HEK293 (cell line): ENCODE data around the gene TBX5.

Experiments used
- CTCF ChIA-PET: fragments of 350-600 bp; formaldehyde crosslinking; extraction: SDS; loops from one replicate; lab custom pipeline; 2021; ENCODE audit warnings: antibody characterized with exemption; lab: Yijun Ruan, JAX
- POLR2A ChIA-PET: fragments of 300-600 bp; formaldehyde crosslinking; extraction: SDS; loops from one replicate; lab custom pipeline; 2020; ENCODE audit warnings: antibody characterized with exemption, inconsistent platforms; lab: Yijun Ruan, JAX
- H3K27ac ChIP-seq: fragments of 200-500 bp; sonication (Bioruptor generic); 2 replicates; pipeline ENCODE4 v1.5.1; 2014; ENCODE audit warnings: low read depth, low read length, control low read depth, inconsistent platforms; ENCODE audit errors: extremely low read depth
- H3K36me3 ChIP-seq, 2 experiments: fragments of 200-500 bp in 1 of 2; sonication (Bioruptor generic) in 1 of 2; 1 replicate in 1 of 2; 2 replicates in 1 of 2; pipeline ENCODE4 v1.5.1; 2014 to 2017; ENCODE audit warnings: inconsistent platforms in 2 of 2, low read length in 2 of 2; ENCODE audit not compliant: control insufficient read depth in 2 of 2, insufficient read depth in 1 of 2
- H3K4me1 ChIP-seq: fragments of 200-500 bp; sonication (Bioruptor generic); 2 replicates; pipeline ENCODE4 v1.5.1; 2014; ENCODE audit warnings: mild to moderate bottlenecking, low read length, inconsistent platforms; ENCODE audit not compliant: control insufficient read depth, insufficient read depth
- H3K4me3 ChIP-seq: 2 replicates; pipeline ENCODE4 v1.5.1; 2011; ENCODE audit warnings: low read depth, mild to moderate bottlenecking, control low read depth, low read length, moderate library complexity
- H3K9me3 ChIP-seq: fragments of 200-500 bp; sonication (Bioruptor generic); 2 replicates; pipeline ENCODE4 v1.5.1; 2014; ENCODE audit warnings: low read depth, low read length, inconsistent platforms; ENCODE audit not compliant: control insufficient read depth, insufficient read depth
- ATF2 ChIP-seq: fragments of 450-650 bp; formaldehyde crosslinking; IDR thresholded peaks from 2 replicates; pipeline ENCODE4 v1.5.1; 2016; ENCODE audit warnings: missing biosample characterization, missing genetic modification characterization, low read depth
- BCL6B ChIP-seq: fragments of 450-650 bp; formaldehyde crosslinking; IDR thresholded peaks from 2 replicates; pipeline ENCODE4 v1.5.1; 2017; ENCODE audit warnings: missing biosample characterization, missing genetic modification characterization
- EGR2 ChIP-seq: fragments of 450-650 bp; formaldehyde crosslinking; IDR thresholded peaks from 2 replicates; pipeline ENCODE4 v1.5.1; 2016; ENCODE audit warnings: low read depth, missing biosample characterization, missing genetic modification characterization
- FEZF1 ChIP-seq: fragments of 450-650 bp; formaldehyde crosslinking; IDR thresholded peaks from 2 replicates; pipeline ENCODE4 v1.5.1; 2016; ENCODE audit warnings: missing biosample characterization, missing genetic modification characterization
- HIC1 ChIP-seq: fragments of 450-650 bp; formaldehyde crosslinking; IDR thresholded peaks from 2 replicates; pipeline ENCODE4 v1.5.1; 2016; ENCODE audit warnings: missing biosample characterization, missing genetic modification characterization
- KLF1 ChIP-seq: fragments of 450-650 bp; formaldehyde crosslinking; IDR thresholded peaks from 2 replicates; pipeline ENCODE4 v1.5.1; 2016; ENCODE audit warnings: missing biosample characterization, missing genetic modification characterization
- OVOL3 ChIP-seq: fragments of 450-650 bp; formaldehyde crosslinking; IDR thresholded peaks from 2 replicates; pipeline ENCODE4 v1.5.1; 2016; ENCODE audit warnings: missing biosample characterization, missing genetic modification characterization
- PRDM1 ChIP-seq: fragments of 450-650 bp; formaldehyde crosslinking; IDR thresholded peaks from 2 replicates; pipeline ENCODE4; 2016; ENCODE audit warnings: missing biosample characterization, missing genetic modification characterization
- TSHZ1 ChIP-seq: fragments of 450-650 bp; formaldehyde crosslinking; IDR thresholded peaks from 2 replicates; pipeline ENCODE4 v1.5.1; 2016; ENCODE audit warnings: missing biosample characterization, missing genetic modification characterization, borderline replicate concordance
- YY1 ChIP-seq: fragments of 450-650 bp; formaldehyde crosslinking; IDR thresholded peaks from 2 replicates; pipeline ENCODE4 v1.5.1; 2018; ENCODE audit warnings: missing biosample characterization, missing genetic modification characterization
- ZFHX2 ChIP-seq: fragments of 450-650 bp; formaldehyde crosslinking; conservative IDR thresholded peaks from 2 replicates; pipeline ENCODE4 v1.5.1; 2016; ENCODE audit warnings: missing biosample characterization, missing genetic modification characterization
- ZNF18 ChIP-seq: fragments of 450-650 bp; formaldehyde crosslinking; IDR thresholded peaks from 2 replicates; pipeline ENCODE4 v1.5.1; 2016; ENCODE audit warnings: missing biosample characterization, missing genetic modification characterization
- ZNF311 ChIP-seq: fragments of 450-650 bp; formaldehyde crosslinking; IDR thresholded peaks from 2 replicates; pipeline ENCODE4 v1.5.1; 2017; ENCODE audit warnings: missing biosample characterization, missing genetic modification characterization, borderline replicate concordance
- ZNF350 ChIP-seq: fragments of 450-650 bp; formaldehyde crosslinking; IDR thresholded peaks from 2 replicates; pipeline ENCODE4 v1.5.0; 2017; ENCODE audit warnings: missing biosample characterization, mild to moderate bottlenecking, missing genetic modification characterization
- ZNF362 ChIP-seq: fragments of 450-650 bp; formaldehyde crosslinking; IDR thresholded peaks from 2 replicates; pipeline ENCODE4 v1.5.1; 2016; ENCODE audit warnings: missing biosample characterization, missing genetic modification characterization
- ZNF529 ChIP-seq: fragments of 450-650 bp; formaldehyde crosslinking; IDR thresholded peaks from 2 replicates; pipeline ENCODE4 v1.5.1; 2017; ENCODE audit warnings: missing genetic modification characterization, missing biosample characterization; ENCODE audit not compliant: insufficient replicate concordance
- ZNF600 ChIP-seq: fragments of 450-650 bp; formaldehyde crosslinking; IDR thresholded peaks from 2 replicates; pipeline ENCODE4 v1.5.1; 2016; ENCODE audit warnings: missing biosample characterization, missing genetic modification characterization
- ZNF629 ChIP-seq: fragments of 450-650 bp; formaldehyde crosslinking; IDR thresholded peaks from 2 replicates; pipeline ENCODE4 v1.5.1; 2017; ENCODE audit warnings: missing biosample characterization, missing genetic modification characterization
- ZNF830 ChIP-seq: fragments of 450-650 bp; IDR thresholded peaks from 2 replicates; pipeline ENCODE4 v1.5.0; 2018; ENCODE audit warnings: missing biosample characterization, missing genetic modification characterization, low read depth, mild to moderate bottlenecking, moderate library complexity

TBX5 gene

GRCh38 chr12:114415525-114415868 is 9.6 kb upstream of the TBX5 start:
- H3K36me3 ChIP-seq, result no peaks in the 10 kb centered on the region
- ChIA-PET CTCF (no interaction called here), POLR2A (no interaction called here)
- H3K4me3 ChIP-seq, result no peak overlapping the region
- H3K9me3 ChIP-seq, result no peaks in the 10 kb centered on the region
- H3K27ac ChIP-seq, result no peak overlapping the region
- TF ChIP-seq HIC1 (tag by site-specific recombination) (no peak), ZNF362 (tag by site-specific recombination) (no peak), FEZF1 (no peak), ZNF600 (tag by site-specific recombination) (no peak), ATF2 (no peak), PRDM1 (no peak)
- H3K4me1 ChIP-seq, result no peaks in the 10 kb centered on the region

GRCh38 chr12:114414866-114415524 is 9.1 kb upstream of the TBX5 start:
- Histone ChIP-seq H3K36me3 (no peaks in the 10 kb centered on the region), H3K4me3 (no peak overlapping the region), H3K9me3 (no peaks in the 10 kb centered on the region), H3K27ac (no peak overlapping the region), H3K4me1 (no peaks in the 10 kb centered on the region)
- POLR2A ChIA-PET, result no interaction called here
- TF ChIP-seq BCL6B (tag by site-specific recombination) (no peak), EGR2 (peak; percentile 37; the same call in 1 of the 2 replicates), ZFHX2 (tag by site-specific recombination) (peak; percentile 58), ZNF311 (tag by site-specific recombination) (no peak), KLF1 (tag by site-specific recombination) (peak; percentile 68), ZNF350 (no peak)
- CTCF ChIA-PET, result interaction anchor here (0.7 kb wide), 1 partner anchor 507 kb away, joined by 3 read pairs; no protein-coding TSS in a partner anchor

- Histone ChIP-seq H3K9me3 (no peaks in the 10 kb centered on the region), H3K27ac (no peak overlapping the region), H3K36me3 (no peaks in the 10 kb centered on the region), H3K4me1 (no peaks in the 10 kb centered on the region), H3K4me3 (no peak overlapping the region)
- ChIA-PET POLR2A (no interaction called here), CTCF (interaction anchor here (0.7 kb wide), 1 partner anchor 508 kb away, joined by 3 read pairs; no protein-coding TSS in a partner anchor)
- no peak for TF ChIP-seq TSHZ1 (tag by site-specific recombination)
- TF ChIP-seq YY1 (tag by site-specific recombination), result no peak
- TF ChIP-seq OVOL3 (tag by site-specific recombination), result no peak
- TF ChIP-seq ZNF18 (tag by site-specific recombination), result no peak
- TF ChIP-seq ZNF830 (tag by site-specific recombination), result no peak
- TF ChIP-seq ZNF529 (tag by site-specific recombination), result no peak
- no peak for TF ChIP-seq ZNF629 (tag by site-specific recombination)
Observed at GRCh38 chr12:114414031-114414865, 8.3 kb upstream of the TBX5 start.
